ACC112 (cell line): ENCODE data around the gene BGN.

Experiments used
- H2AFZ ChIP-seq: fragments of 200-600 bp; sonication (generic); one replicate; pipeline ENCODE4 v1.6.0; 2017; ENCODE audit warnings: antibody characterized with exemption, low read length; ENCODE audit not compliant: unreplicated experiment
- H3K27ac ChIP-seq: fragments of 200-600 bp; sonication (generic); 2 replicates; pipeline ENCODE4 v1.5.1; 2014; ENCODE audit warnings: low read depth, mild to moderate bottlenecking, antibody characterized with exemption, low read length, moderate library complexity
- H3K27me3 ChIP-seq: fragments of 200-600 bp; sonication (generic); 2 replicates; pipeline ENCODE4 v1.6.1; 2014; ENCODE audit warnings: mild to moderate bottlenecking, antibody characterized with exemption, low read length, moderate library complexity, mixed read lengths; ENCODE audit not compliant: insufficient read depth
- H3K36me3 ChIP-seq: fragments of 200-600 bp; sonication (generic); 2 replicates; pipeline ENCODE4 v1.6.1; 2016; ENCODE audit warnings: mild to moderate bottlenecking, antibody characterized with exemption, low read length, moderate library complexity, mixed read lengths; ENCODE audit not compliant: insufficient read depth
- H3K4me1 ChIP-seq: fragments of 200-600 bp; sonication (generic); one replicate; pipeline ENCODE4 v1.6.1; 2016; ENCODE audit warnings: low read length, mixed read lengths; ENCODE audit not compliant: insufficient read depth, unreplicated experiment, control insufficient read depth
- H3K4me3 ChIP-seq: fragments of 200-600 bp; sonication (generic); 2 replicates; pipeline ENCODE4 v1.5.1; 2014; ENCODE audit warnings: mild to moderate bottlenecking, low read depth, low read length
- H3K79me2 ChIP-seq: fragments of 200-600 bp; sonication (generic); one replicate; pipeline ENCODE4 v1.6.0; 2016; ENCODE audit warnings: low read length; ENCODE audit not compliant: control insufficient read depth, unreplicated experiment, insufficient read depth

Gene BGN

DNA sequence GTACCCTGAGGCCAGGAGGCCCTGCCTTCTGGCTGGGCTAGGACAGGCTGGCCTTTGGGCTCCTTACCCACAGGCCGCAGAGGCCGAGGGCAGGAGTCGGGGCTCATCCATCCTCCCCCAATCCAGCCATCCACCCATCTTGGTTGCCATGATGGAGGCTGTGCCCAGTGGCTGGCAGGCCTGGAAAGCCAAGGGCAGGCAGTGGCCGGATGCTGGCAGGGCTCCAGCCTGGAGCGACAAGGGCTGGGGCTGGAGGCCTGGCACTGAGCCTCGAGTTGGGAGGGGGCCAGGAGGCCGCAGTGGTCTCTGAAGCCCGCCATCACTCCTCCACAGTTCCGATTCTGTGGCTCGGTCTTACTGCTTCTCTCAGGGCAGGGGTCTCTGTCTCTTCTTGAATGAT is 8.6 kb upstream of the BGN start:
- H3K79me2 ChIP-seq: no peaks in the 10 kb centered on the region
- no peak overlapping the region for H3K27ac ChIP-seq
- H3K36me3 ChIP-seq: no peaks in the 10 kb centered on the region
- H3K4me1 ChIP-seq: peaks cover 25% of the 10 kb centered on the region
- H3K4me3 ChIP-seq: no peak overlapping the region
- no peaks in the 10 kb centered on the region for H3K27me3 ChIP-seq
- H2AFZ ChIP-seq: no peak overlapping the region

- no peaks in the 10 kb centered on the region for H3K27me3 ChIP-seq
- peak overlapping the region; percentile 38 for H2AFZ ChIP-seq
- H3K4me1 ChIP-seq: peaks cover 30% of the 10 kb centered on the region
- peak overlapping the region; percentile 45 for H3K4me3 ChIP-seq
- peak overlapping the region; percentile 72 for H3K27ac ChIP-seq
- H3K79me2 ChIP-seq: no peaks in the 10 kb centered on the region
- H3K36me3 ChIP-seq: no peaks in the 10 kb centered on the region
Measured at GRCh38 chrX:153487590-153488071, 7.1 kb upstream of the BGN start.

DNA sequence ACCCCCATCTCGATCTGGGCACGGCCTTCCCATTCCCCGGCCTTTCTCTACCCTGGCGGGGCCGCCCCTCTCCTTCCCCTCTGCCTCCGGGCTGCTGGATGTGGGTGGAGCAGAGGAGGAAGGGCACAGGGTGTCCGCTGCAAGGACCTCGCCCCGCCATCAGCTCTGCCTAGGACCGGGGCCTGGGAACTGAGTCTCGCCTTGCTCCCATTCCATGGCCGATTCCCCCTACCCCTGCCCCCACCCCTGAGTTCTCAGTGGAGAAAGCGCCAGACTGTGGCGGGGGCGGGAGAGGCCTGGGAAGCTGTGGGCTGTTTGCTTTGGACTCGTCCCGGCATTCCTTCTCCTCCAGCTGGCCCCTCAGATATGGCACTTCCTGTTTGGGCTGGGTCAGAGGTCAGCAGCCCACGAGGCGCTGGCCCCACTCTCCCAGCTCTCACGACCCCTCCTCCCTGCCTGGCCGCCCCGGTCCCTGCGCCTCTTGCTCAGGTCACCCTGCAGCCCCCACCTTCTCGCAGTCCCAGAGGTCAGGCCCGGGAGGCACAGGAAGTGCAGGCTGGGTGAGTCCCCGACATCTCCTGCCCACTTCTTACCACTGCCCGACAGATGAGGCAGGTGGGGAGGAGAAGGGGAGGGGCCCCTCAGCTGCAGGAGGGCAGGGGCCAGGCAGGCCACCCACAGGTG is 6.4 kb upstream of the BGN start:
- peaks cover 34% of the 10 kb centered on the region for H3K4me1 ChIP-seq
- H3K27me3 ChIP-seq: no peaks in the 10 kb centered on the region
- peak overlapping the region; percentile 38 for H2AFZ ChIP-seq
- H3K27ac ChIP-seq: peak overlapping the region; percentile 72
- H3K4me3 ChIP-seq: peak overlapping the region; percentile 45
- H3K79me2 ChIP-seq: no peaks in the 10 kb centered on the region
- no peaks in the 10 kb centered on the region for H3K36me3 ChIP-seq

DNA sequence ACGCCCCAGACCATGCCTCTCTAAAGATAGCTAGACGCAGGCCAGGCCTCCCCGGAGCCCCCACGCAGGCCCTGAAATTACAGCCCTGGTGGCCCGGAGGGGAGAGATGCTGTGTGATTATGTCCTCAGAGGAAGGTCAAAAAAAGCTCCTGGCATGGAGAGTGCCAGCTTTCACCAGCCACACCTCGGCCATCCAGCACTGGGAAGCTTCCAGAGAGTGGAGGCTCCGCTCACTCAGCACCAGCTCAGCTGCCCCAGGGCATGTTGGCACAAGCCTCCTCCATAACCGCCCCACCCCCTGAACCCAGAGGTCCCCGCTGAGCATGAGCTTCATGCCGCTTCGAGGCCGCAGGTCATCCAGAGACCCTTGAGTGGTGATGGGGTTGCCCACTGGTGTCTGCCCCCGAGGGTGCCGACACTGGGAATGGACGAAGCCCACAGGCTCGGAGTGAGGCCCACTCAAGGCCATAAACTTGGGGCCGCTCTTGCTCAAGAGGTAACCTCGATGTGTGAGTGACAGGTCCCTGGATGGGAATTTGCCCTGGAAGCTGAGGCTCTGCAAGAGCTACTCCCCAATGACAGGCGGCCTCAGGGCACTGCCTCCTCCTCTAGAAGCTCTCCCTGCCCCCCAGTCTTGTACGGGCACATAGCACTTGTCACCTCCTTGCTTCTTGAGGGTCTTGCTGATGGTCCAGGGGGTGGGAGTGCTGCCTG is 4.4 kb upstream of the BGN start:
- Histone ChIP-seq H3K36me3 (no peaks in the 10 kb centered on the region), H3K4me1 (peaks cover 44% of the 10 kb centered on the region), H3K79me2 (peaks cover 6% of the 10 kb centered on the region), H3K27me3 (no peaks in the 10 kb centered on the region), H3K27ac (no peak overlapping the region), H3K4me3 (no peak overlapping the region), H2AFZ (no peak overlapping the region)

DNA sequence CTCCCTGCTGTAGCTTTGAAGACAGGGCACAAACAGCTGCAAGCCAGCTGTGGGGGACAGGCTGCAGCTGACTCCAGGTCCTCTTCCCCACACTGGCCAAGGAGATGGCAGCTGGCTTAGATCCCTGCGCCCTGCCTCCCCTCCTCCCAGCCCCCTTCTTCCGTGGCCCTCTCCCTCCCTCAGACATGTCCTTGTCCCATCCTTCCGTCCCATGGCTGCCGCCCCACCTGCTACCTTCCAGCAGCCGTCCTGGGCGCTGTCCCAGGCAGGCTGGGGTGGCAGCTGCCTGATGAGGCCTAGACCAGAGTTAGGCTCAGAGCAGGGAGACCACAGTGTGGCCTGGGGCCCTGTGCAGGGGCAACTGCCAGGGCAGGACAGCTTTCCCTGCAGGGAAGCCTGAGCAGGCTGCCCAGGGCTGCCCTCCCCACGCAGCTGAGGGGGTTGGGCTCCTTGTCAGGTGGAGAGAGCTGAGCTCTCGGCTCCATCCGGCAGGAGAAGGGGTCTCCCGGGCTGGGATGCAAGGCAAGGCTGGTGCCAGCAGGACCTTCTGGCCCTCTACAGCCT is 3.3 kb upstream of the BGN start:
- no peaks in the 10 kb centered on the region for H3K27me3 ChIP-seq
- H3K4me3 ChIP-seq: no peak overlapping the region
- H3K4me1 ChIP-seq: peaks cover 47% of the 10 kb centered on the region
- no peaks in the 10 kb centered on the region for H3K36me3 ChIP-seq
- H3K79me2 ChIP-seq: peaks cover 17% of the 10 kb centered on the region
- no peak overlapping the region for H3K27ac ChIP-seq
- no peak overlapping the region for H2AFZ ChIP-seq

DNA sequence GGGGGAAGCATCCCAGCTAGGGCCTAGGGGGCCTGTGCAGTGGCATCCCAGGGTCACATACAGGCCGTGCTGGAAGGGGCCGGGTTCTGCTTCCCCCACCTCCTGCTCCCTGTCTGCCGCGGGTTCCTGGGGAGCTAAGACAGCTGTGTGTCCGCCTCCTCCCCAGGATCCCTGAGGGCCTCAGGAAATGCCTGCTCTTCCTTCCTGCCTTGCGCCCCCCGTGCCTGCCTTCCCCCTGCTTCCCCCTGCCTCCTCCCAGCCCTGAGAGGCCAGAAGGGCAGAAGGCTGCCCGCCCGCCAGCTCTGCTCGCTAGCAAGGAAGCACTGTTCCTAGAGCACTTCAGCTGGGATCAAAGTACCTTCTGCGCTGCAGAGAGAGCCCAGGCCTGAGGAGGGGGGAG is 2.9 kb upstream of the BGN start:
- H3K4me3 ChIP-seq: no peak overlapping the region
- peaks cover 46% of the 10 kb centered on the region for H3K4me1 ChIP-seq

DNA sequence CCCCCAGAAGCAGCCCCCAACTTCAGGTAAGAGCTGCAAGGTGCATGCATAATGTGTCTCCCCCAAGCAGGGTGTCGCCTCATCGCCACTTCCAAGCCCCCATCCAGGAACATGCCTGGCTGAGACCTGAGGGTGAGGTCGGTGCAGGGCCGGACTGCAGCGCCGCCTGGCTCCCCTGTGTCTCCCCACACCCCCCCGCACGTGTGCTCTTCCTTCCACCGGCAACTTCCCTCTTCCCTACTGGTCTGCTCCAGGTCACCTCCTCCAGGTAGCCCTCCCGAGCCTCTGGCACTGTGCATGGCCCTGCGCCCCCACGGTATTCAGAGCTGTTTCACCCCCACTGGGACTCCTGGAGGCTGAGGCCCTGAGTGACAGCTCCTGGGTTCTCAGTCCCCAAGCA is 2.2 kb upstream of the BGN start:
- peaks cover 19% of the 10 kb centered on the region for H3K79me2 ChIP-seq
- H3K4me3 ChIP-seq: no peak overlapping the region
- H2AFZ ChIP-seq: no peak overlapping the region
- no peak overlapping the region for H3K27ac ChIP-seq
- peaks cover 40% of the 10 kb centered on the region for H3K4me1 ChIP-seq
- H3K36me3 ChIP-seq: no peaks in the 10 kb centered on the region
- H3K27me3 ChIP-seq: no peaks in the 10 kb centered on the region

More for the DNA sequence above, 2.9 kb upstream of the BGN start:
- Histone ChIP-seq H3K27ac (no peak overlapping the region), H2AFZ (no peak overlapping the region), H3K27me3 (no peaks in the 10 kb centered on the region), H3K79me2 (peaks cover 19% of the 10 kb centered on the region), H3K36me3 (no peaks in the 10 kb centered on the region)

- no peaks in the 10 kb centered on the region for H3K27me3 ChIP-seq
- no peak overlapping the region for H3K4me3 ChIP-seq
- H3K79me2 ChIP-seq: peaks cover 24% of the 10 kb centered on the region
- H3K27ac ChIP-seq: no peak overlapping the region
- peaks cover 39% of the 10 kb centered on the region for H3K4me1 ChIP-seq
- H3K36me3 ChIP-seq: no peaks in the 10 kb centered on the region
- no peak overlapping the region for H2AFZ ChIP-seq
Measured at GRCh38 chrX:153493085-153493484, 1.7 kb upstream of the BGN start.

- H3K36me3 ChIP-seq: no peaks in the 10 kb centered on the region
- H3K27ac ChIP-seq: peak overlapping the region; percentile 64
- H3K4me1 ChIP-seq: peaks cover 30% of the 10 kb centered on the region
- H3K4me3 ChIP-seq: peak overlapping the region; percentile 70
- no peak overlapping the region for H2AFZ ChIP-seq
- peaks cover 32% of the 10 kb centered on the region for H3K79me2 ChIP-seq
- no peaks in the 10 kb centered on the region for H3K27me3 ChIP-seq
Measured at GRCh38 chrX:153494061-153494460, 719 bp upstream of the BGN start.

GRCh38 chrX:153495362-153495751 is 577 bp downstream of the BGN start:
- no peaks in the 10 kb centered on the region for H3K27me3 ChIP-seq
- H3K79me2 ChIP-seq: peaks cover 41% of the 10 kb centered on the region
- no peaks in the 10 kb centered on the region for H3K36me3 ChIP-seq
- peak overlapping the region; percentile 19; the same call in 1 of the 2 replicates for H3K27ac ChIP-seq
- H3K4me1 ChIP-seq: peaks cover 27% of the 10 kb centered on the region
- peak overlapping the region; percentile 23 for H2AFZ ChIP-seq
- peak overlapping the region; percentile 88 for H3K4me3 ChIP-seq
